Endodermal cell (in vitro differentiated cells): ENCODE data around the gene HLA-G. TPM values are rescaled to one million over a fixed set of nuclear protein-coding genes. Genes with fewer than 3 reads are reported as not detected.

Source experiments
- DNase-seq: peaks from one replicate; pipeline ENCODE4 v3.0.0-alpha.2; 2017
- H3K27ac ChIP-seq: 2 replicates; pipeline ENCODE4 v1.5.1; 2013; ENCODE audit warnings: mild to moderate bottlenecking, low read depth, low read length, moderate library complexity
- H3K27me3 ChIP-seq: 2 replicates; pipeline ENCODE4 v1.6.1; 2013; ENCODE audit warnings: mild to moderate bottlenecking, low read length, moderate library complexity; ENCODE audit not compliant: insufficient read depth, control insufficient read depth, poor library complexity, severe bottlenecking
- H3K36me3 ChIP-seq: 2 replicates; pipeline ENCODE4 v1.7.0; 2013; ENCODE audit warnings: mild to moderate bottlenecking, low read length, moderate library complexity; ENCODE audit not compliant: control insufficient read depth, insufficient read depth
- H3K4me1 ChIP-seq: one replicate; pipeline ENCODE4 v1.7.0; 2013; ENCODE audit warnings: low read length; ENCODE audit not compliant: control insufficient read depth, insufficient read depth
- H3K4me3 ChIP-seq: 2 replicates; pipeline ENCODE4 v1.5.1; 2013; ENCODE audit warnings: mild to moderate bottlenecking, low read length, moderate library complexity
- H3K9ac ChIP-seq: 2 replicates; pipeline ENCODE4 v1.6.1; 2013; ENCODE audit warnings: mild to moderate bottlenecking, low read length, moderate library complexity; ENCODE audit not compliant: poor library complexity, severe bottlenecking; ENCODE audit errors: extremely low read depth
- H3K9me3 ChIP-seq: 2 replicates; pipeline ENCODE4 v1.6.1; 2013; ENCODE audit warnings: mild to moderate bottlenecking, low read length, moderate library complexity; ENCODE audit not compliant: control insufficient read depth
- H3K27ac Mint-ChIP-seq: 2 replicates; pipeline ENCODE4 v1.8.0; 2020; ENCODE audit warnings: mixed read lengths
- H3K27me3 Mint-ChIP-seq: 2 replicates; pipeline ENCODE4 v1.8.0; 2021; ENCODE audit warnings: mild to moderate bottlenecking, mixed read lengths; ENCODE audit not compliant: insufficient read depth
- H3K36me3 Mint-ChIP-seq: 2 replicates; pipeline ENCODE4 v1.8.0; 2020; ENCODE audit warnings: low read depth, mixed read lengths
- H3K4me1 Mint-ChIP-seq: 2 replicates; pipeline ENCODE4 v1.8.0; 2020; ENCODE audit warnings: mixed read lengths
- H3K4me3 Mint-ChIP-seq: 2 replicates; pipeline ENCODE4 v1.8.0; 2020; ENCODE audit warnings: mild to moderate bottlenecking, moderate library complexity, mixed read lengths
- H3K9me3 Mint-ChIP-seq: 2 replicates; pipeline ENCODE4 v1.8.0; 2020; ENCODE audit warnings: mild to moderate bottlenecking, mixed read lengths
- CTCF ChIP-seq: fragments of 200-600 bp; sonication (generic); conservative IDR thresholded peaks from 2 replicates; pipeline ENCODE4 v1.5.0; 2021; ENCODE audit warnings: antibody characterized with exemption, mild to moderate bottlenecking
- WGBS, 2 experiments: methylation state at CpG; one replicate each; pipeline versions ENCODE4 v1.1.5 to v1.1.7; 2013; ENCODE audit warnings: missing lambda C conversion rate in 2 of 2, mixed read lengths in 1 of 2; ENCODE audit not compliant: insufficient coverage in 1 of 2, insufficient read length in 1 of 2; 5-methylcytosine and 5-hydroxymethylcytosine counted together
- total RNA-seq, 2 donors: library from RNA; stranded (reverse); fragmentation: NEBNext Ultra II Directional in 1 of 2; extraction: Animal tissue kit (Norgen Biotek cat#: 25700) in 1 of 2; gene quantifications; 2 replicates in 1 of 2; 3 replicates in 1 of 2; pipeline ENCODE4 v1.2.1, GENCODE V29; 2021

The HLA-G gene
- total RNA-seq, 2 donors from 2014 or later: 0.58 to 1.1 TPM

DNA sequence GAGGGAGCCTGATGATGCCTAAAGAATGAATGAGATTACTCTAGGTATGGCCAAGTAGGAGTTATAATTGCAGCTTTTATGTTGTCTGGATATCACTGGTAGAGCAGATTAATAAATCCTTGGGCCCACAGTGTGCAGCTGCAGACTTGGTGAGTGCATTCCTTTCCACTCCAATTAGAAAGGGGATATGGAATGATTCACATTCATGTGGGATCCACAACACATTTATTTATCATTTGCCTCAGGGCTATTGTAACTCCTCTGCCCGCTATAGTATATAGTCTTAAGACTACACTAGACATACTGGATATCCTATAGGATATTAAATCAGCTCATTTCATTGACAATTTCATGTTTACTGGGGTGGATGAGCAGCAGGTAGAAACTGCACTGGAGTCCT lies 11.6 kb upstream of the HLA-G start:
- no peaks in the 10 kb centered on the region for H3K9me3 ChIP-seq
- no peaks in the 10 kb centered on the region for H3K4me1 ChIP-seq
- Mint-ChIP-seq H3K4me1 (no peaks in the 10 kb centered on the region), H3K4me3 (no peak overlapping the region), H3K9me3 (no peaks in the 10 kb centered on the region), H3K36me3 (no peaks in the 10 kb centered on the region), H3K27me3 (peaks cover 13% of the 10 kb centered on the region), H3K27ac (no peak overlapping the region)
- WGBS, 2 experiments: 17% methylated on average over 1 of the region's 1 CpG; no CpG with 5 or more reads in 1 of the 2 experiments
- H3K36me3 ChIP-seq: no peaks in the 10 kb centered on the region
- DNase-seq: no peak
- no peak overlapping the region for H3K27ac ChIP-seq
- no peak for TF ChIP-seq CTCF
- peaks cover 3% of the 10 kb centered on the region for H3K27me3 ChIP-seq
- no peak overlapping the region for H3K4me3 ChIP-seq
- no peak overlapping the region for H3K9ac ChIP-seq

- peaks cover 33% of the 10 kb centered on the region for H3K27me3 Mint-ChIP-seq
- no peak overlapping the region for H3K27ac Mint-ChIP-seq
- peaks cover 20% of the 10 kb centered on the region for H3K27me3 ChIP-seq
- H3K4me1 Mint-ChIP-seq: no peaks in the 10 kb centered on the region
- 82 to 90% methylated on average over 4 of the region's 4 CpGs for WGBS, 2 experiments
- no peaks in the 10 kb centered on the region for H3K36me3 ChIP-seq
- no peak overlapping the region for H3K4me3 Mint-ChIP-seq
- DNase-seq: no peak
- H3K9ac ChIP-seq: no peak overlapping the region
- no peak overlapping the region for H3K27ac ChIP-seq
- no peak for TF ChIP-seq CTCF
- no peaks in the 10 kb centered on the region for H3K36me3 Mint-ChIP-seq
- H3K4me3 ChIP-seq: no peak overlapping the region
- H3K9me3 ChIP-seq: no peaks in the 10 kb centered on the region
- no peaks in the 10 kb centered on the region for H3K9me3 Mint-ChIP-seq
- no peaks in the 10 kb centered on the region for H3K4me1 ChIP-seq
These were observed 8.7 kb upstream of the HLA-G start for GRCh38 chr6:29818892-29819291.

GRCh38 chr6:29824144-29824543 lies 3.5 kb upstream of the HLA-G start:
- no peaks in the 10 kb centered on the region for H3K4me1 ChIP-seq

More at GRCh38 chr6:29824144-29824543, 3.5 kb upstream of the HLA-G start:
- H3K27ac Mint-ChIP-seq: no peak overlapping the region
- no peak overlapping the region for H3K4me3 Mint-ChIP-seq
- Histone ChIP-seq H3K9ac (no peak overlapping the region), H3K36me3 (no peaks in the 10 kb centered on the region), H3K27me3 (peaks cover 70% of the 10 kb centered on the region), H3K4me3 (no peak overlapping the region), H3K27ac (no peak overlapping the region), H3K9me3 (no peaks in the 10 kb centered on the region)
- no peak for TF ChIP-seq CTCF
- H3K27me3 Mint-ChIP-seq: peaks cover 78% of the 10 kb centered on the region
- no peaks in the 10 kb centered on the region for H3K36me3 Mint-ChIP-seq
- no peak for DNase-seq
- H3K4me1 Mint-ChIP-seq: no peaks in the 10 kb centered on the region
- H3K9me3 Mint-ChIP-seq: no peaks in the 10 kb centered on the region
